B cell (primary cell): Measurements from ENCODE around the gene MAGEA9B. TPM values are rescaled to one million over a fixed set of nuclear protein-coding genes. Genes with fewer than 3 reads are reported as not detected.
"Not testable (repeated sequence)": the region's sequence is repeated elsewhere in the genome, so short reads cannot be mapped to it uniquely, and the experiment has no call there.

Experiments
- ATAC-seq: fragments of 200-7000 bp; cut with Tn5 transposase; one replicate; pipeline ENCODE4 v1.10.0; 2021; ENCODE audit warnings: low read depth, mild to moderate bottlenecking, moderate number of reproducible peaks, moderate library complexity
- CTCF ChIA-PET: fragments of 350-600 bp; sonication (Branson Sonifier 250); formaldehyde crosslinking; loops from one replicate; lab custom pipeline; 2021; ENCODE audit warnings: antibody characterized with exemption, inconsistent platforms; lab: Charles Lee
- POLR2A ChIA-PET: fragments of 350-600 bp; sonication (Branson Sonifier 250); formaldehyde crosslinking; loops from one replicate; lab custom pipeline; 2021; ENCODE audit warnings: antibody characterized with exemption; lab: Charles Lee
- DNase-seq: peaks from one replicate; pipeline ENCODE4 v3.0.0; 2013
- H2AFZ ChIP-seq: 2 replicates; pipeline ENCODE4 v1.6.1; 2012; ENCODE audit warnings: mild to moderate bottlenecking, low read depth, low read length; ENCODE audit not compliant: insufficient read depth, poor library complexity, severe bottlenecking
- H3K27ac ChIP-seq, 2 donors: 1 replicate in 1 of 2; 2 replicates in 1 of 2; pipeline ENCODE4 v1.5.1; 2012 to 2013; ENCODE audit warnings: low read length in 2 of 2, mild to moderate bottlenecking in 2 of 2, moderate library complexity in 1 of 2
- H3K27me3 ChIP-seq, 4 experiments: fragments of 200-600 bp in 1 of 4; sonication (generic) in 1 of 4; replicated peaks in 1 of 4; 1 replicate in 2 of 4; 2 replicates in 2 of 4; pipeline versions ENCODE4 v1.6.1 to v1.7.0; 2013 to 2016; ENCODE audit warnings: low read length in 3 of 4, mild to moderate bottlenecking in 2 of 4, mixed read lengths in 1 of 4, moderate library complexity in 1 of 4; ENCODE audit not compliant: insufficient read depth in 4 of 4, control insufficient read depth in 3 of 4; ENCODE audit errors: control extremely low read depth in 1 of 4
- H3K36me3 ChIP-seq, 2 experiments: replicated peaks in 1 of 2; 1 replicate in 1 of 2; 2 replicates in 1 of 2; pipeline versions ENCODE4 v1.6.1 to v1.7.1; 2013; ENCODE audit warnings: low read length in 1 of 2; ENCODE audit not compliant: insufficient read depth in 2 of 2, control insufficient read depth in 1 of 2; ENCODE audit errors: control extremely low read depth in 1 of 2, extremely low read depth in 1 of 2
- H3K4me1 ChIP-seq, 2 donors: fragments of 200-600 bp in 1 of 2; sonication (generic) in 1 of 2; 1 replicate in 1 of 2; 2 replicates in 1 of 2; pipeline versions ENCODE4 v1.5.1 to v1.6.1; 2013 to 2017; ENCODE audit warnings: low read length in 2 of 2; ENCODE audit not compliant: control insufficient read depth in 2 of 2, insufficient read depth in 2 of 2
- H3K4me2 ChIP-seq: replicated peaks from 2 replicates; pipeline ENCODE3; 2012; ENCODE audit warnings: mild to moderate bottlenecking, low read depth, low read length; ENCODE audit not compliant: poor library complexity, severe bottlenecking
- H3K4me3 ChIP-seq, 5 experiments: fragments of 200-600 bp in 1 of 5; sonication (generic) in 1 of 5; 1 replicate in 3 of 5; 2 replicates in 2 of 5; pipeline versions ENCODE4 v1.5.1 to v1.7.0; 2011 to 2016; ENCODE audit warnings: low read length in 4 of 5, mild to moderate bottlenecking in 4 of 5, low read depth in 2 of 5, control low read depth in 1 of 5, moderate library complexity in 1 of 5; ENCODE audit not compliant: insufficient read depth in 1 of 5; ENCODE audit errors: control extremely low read depth in 1 of 5, extremely low read depth in 1 of 5
- H3K79me2 ChIP-seq: fragments of 200-600 bp; sonication (generic); one replicate; pipeline ENCODE4 v1.6.0; 2016; ENCODE audit warnings: low read length; ENCODE audit not compliant: control insufficient read depth, insufficient read depth
- H3K9ac ChIP-seq: fragments of 200-600 bp; sonication (generic); 2 replicates; pipeline ENCODE4 v1.6.1; 2017; ENCODE audit warnings: mild to moderate bottlenecking, low read length, moderate library complexity
- H3K9me3 ChIP-seq, 3 donors: one replicate each; pipeline versions ENCODE4 v1.6.1 to v1.7.1; 2013; ENCODE audit warnings: low read length in 2 of 3; ENCODE audit not compliant: control insufficient read depth in 2 of 3, insufficient read depth in 1 of 3; ENCODE audit errors: control extremely low read depth in 1 of 3
- H4K20me1 ChIP-seq: 2 replicates; pipeline ENCODE4 v1.6.0; 2012; ENCODE audit warnings: mild to moderate bottlenecking, low read length; ENCODE audit not compliant: insufficient read depth, control insufficient read depth, poor library complexity, severe bottlenecking
- H3K27ac Mint-ChIP-seq: one replicate; pipeline ENCODE4 v1.8.0; 2021; ENCODE audit warnings: mixed read lengths
- H3K27me3 Mint-ChIP-seq: one replicate; pipeline ENCODE4 v1.8.0; 2021; ENCODE audit warnings: mixed read lengths
- H3K4me1 Mint-ChIP-seq: one replicate; pipeline ENCODE4 v1.8.0; 2021; ENCODE audit warnings: mixed read lengths
- H3K4me3 Mint-ChIP-seq: one replicate; pipeline ENCODE4 v1.8.0; 2021; ENCODE audit warnings: mixed read lengths
- H3K9me3 Mint-ChIP-seq: one replicate; pipeline ENCODE4 v1.8.0; 2022; ENCODE audit warnings: mixed read lengths; ENCODE audit not compliant: insufficient read depth
- EZH2 ChIP-seq: IDR thresholded peaks from 2 replicates; pipeline ENCODE4 v1.6.1; 2012; ENCODE audit warnings: borderline replicate concordance, low read depth, mild to moderate bottlenecking, moderate library complexity, low read length; ENCODE audit not compliant: insufficient read depth, poor library complexity, severe bottlenecking
- WGBS: methylation state at CpG from one replicate; pipeline ENCODE4 v1.1.5; 2013; ENCODE audit warnings: missing lambda C conversion rate; ENCODE audit not compliant: insufficient coverage; 5-methylcytosine and 5-hydroxymethylcytosine counted together
- intact Hi-C: fragments of 100-400 bp; cut with micrococcal nuclease; formaldehyde crosslinking; loops from one replicate; pipeline ENCODE4 v1.10.0; 2022
- polyA plus RNA-seq: library from polyadenylated mRNA; depleted of rRNA; stranded (reverse); fragments of >200 nt; gene quantifications from 2 replicates; pipeline ENCODE4 v1.2.3, GENCODE V29; 2012
- total RNA-seq, 2 donors: library from RNA; stranded (reverse); fragments of 120-200 nt in 1 of 2; gene quantifications; 1 replicate in 1 of 2; 2 replicates in 1 of 2; pipeline versions ENCODE4 v1.2.3 to v1.2.4, GENCODE V29; 2013 to 2022
- TF ChIP-seq, protein P1 (sequence below): fragments of 200-600 bp; IDR thresholded peaks from one replicate; pipeline ENCODE4 v1.8.0; 2022; ENCODE audit warnings: antibody characterized with exemption, mild to moderate bottlenecking

MAGEA9B gene
- total and polyA plus RNA-seq, 2 donors (not counting 1 experiment from before 2014, with no cell fraction given), result 0.04 TPM; not detected in 1

- Histone ChIP-seq H4K20me1 (no peaks in the 10 kb centered on the region), H2AFZ (no peak overlapping the region), H3K36me3 (no peaks in the 10 kb centered on the region), H3K27ac (no peak overlapping the region), H3K9ac (no peak overlapping the region), H3K27me3 (no peaks in the 10 kb centered on the region), H3K4me2 (no peak overlapping the region), H3K9me3 (no peaks in the 10 kb centered on the region), H3K4me3 (no peak overlapping the region), H3K4me1 (no peaks in the 10 kb centered on the region), H3K79me2 (no peaks in the 10 kb centered on the region)
- Mint-ChIP-seq H3K27me3 (peaks cover 13% of the 10 kb centered on the region), H3K27ac (no peak overlapping the region), H3K4me1 (no peaks in the 10 kb centered on the region), H3K9me3 (no peaks in the 10 kb centered on the region), H3K4me3 (no peak overlapping the region)
- no peak for DNase-seq
- WGBS, result 66% methylated on average over 4 of the region's 7 CpGs
- CTCF ChIA-PET, result interaction anchor here (0.8 kb wide), 1 partner anchor 40 kb away, joined by 3 read pairs; no protein-coding TSS in a partner anchor
- TF ChIP-seq, protein P1, sequence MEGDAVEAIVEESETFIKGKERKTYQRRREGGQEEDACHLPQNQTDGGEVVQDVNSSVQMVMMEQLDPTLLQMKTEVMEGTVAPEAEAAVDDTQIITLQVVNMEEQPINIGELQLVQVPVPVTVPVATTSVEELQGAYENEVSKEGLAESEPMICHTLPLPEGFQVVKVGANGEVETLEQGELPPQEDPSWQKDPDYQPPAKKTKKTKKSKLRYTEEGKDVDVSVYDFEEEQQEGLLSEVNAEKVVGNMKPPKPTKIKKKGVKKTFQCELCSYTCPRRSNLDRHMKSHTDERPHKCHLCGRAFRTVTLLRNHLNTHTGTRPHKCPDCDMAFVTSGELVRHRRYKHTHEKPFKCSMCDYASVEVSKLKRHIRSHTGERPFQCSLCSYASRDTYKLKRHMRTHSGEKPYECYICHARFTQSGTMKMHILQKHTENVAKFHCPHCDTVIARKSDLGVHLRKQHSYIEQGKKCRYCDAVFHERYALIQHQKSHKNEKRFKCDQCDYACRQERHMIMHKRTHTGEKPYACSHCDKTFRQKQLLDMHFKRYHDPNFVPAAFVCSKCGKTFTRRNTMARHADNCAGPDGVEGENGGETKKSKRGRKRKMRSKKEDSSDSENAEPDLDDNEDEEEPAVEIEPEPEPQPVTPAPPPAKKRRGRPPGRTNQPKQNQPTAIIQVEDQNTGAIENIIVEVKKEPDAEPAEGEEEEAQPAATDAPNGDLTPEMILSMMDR, result no peak
- TF ChIP-seq EZH2, result no peak
- ATAC-seq, result no peak
- POLR2A ChIA-PET, result interaction anchor here (0.7 kb wide), 1 partner anchor 71 kb away, joined by 8 read pairs; no protein-coding TSS in a partner anchor
- intact Hi-C loops, result no loop called here
These were observed 19.4 kb downstream of the MAGEA9B start for GRCh38 chrX:149567621-149568417.

GRCh38 chrX:149563359-149563758 lies 23.9 kb downstream of the MAGEA9B start:
- CTCF ChIA-PET, result no interaction called here
- Histone ChIP-seq H3K79me2 (no peaks in the 10 kb centered on the region), H3K4me3 (no peak overlapping the region), H3K27ac (no peak overlapping the region), H4K20me1 (no peaks in the 10 kb centered on the region), H3K27me3 (no peaks in the 10 kb centered on the region), H2AFZ (no peak overlapping the region), H3K4me1 (no peaks in the 10 kb centered on the region), H3K9me3 (no peaks in the 10 kb centered on the region), H3K36me3 (no peaks in the 10 kb centered on the region), H3K4me2 (no peak overlapping the region), H3K9ac (no peak overlapping the region)
- intact Hi-C loops, result no loop called here
- ATAC-seq (no peak), DNase-seq (no peak)
- Mint-ChIP-seq H3K27me3 (no peaks in the 10 kb centered on the region), H3K4me1 (no peaks in the 10 kb centered on the region), H3K9me3 (no peaks in the 10 kb centered on the region), H3K27ac (no peak overlapping the region), H3K4me3 (no peak overlapping the region)
- POLR2A ChIA-PET, result no interaction called here
- TF ChIP-seq EZH2, result no peak
- TF ChIP-seq, protein P1, result no peak
- 90% methylated on average over 1 of the region's 4 CpGs for WGBS

DNA sequence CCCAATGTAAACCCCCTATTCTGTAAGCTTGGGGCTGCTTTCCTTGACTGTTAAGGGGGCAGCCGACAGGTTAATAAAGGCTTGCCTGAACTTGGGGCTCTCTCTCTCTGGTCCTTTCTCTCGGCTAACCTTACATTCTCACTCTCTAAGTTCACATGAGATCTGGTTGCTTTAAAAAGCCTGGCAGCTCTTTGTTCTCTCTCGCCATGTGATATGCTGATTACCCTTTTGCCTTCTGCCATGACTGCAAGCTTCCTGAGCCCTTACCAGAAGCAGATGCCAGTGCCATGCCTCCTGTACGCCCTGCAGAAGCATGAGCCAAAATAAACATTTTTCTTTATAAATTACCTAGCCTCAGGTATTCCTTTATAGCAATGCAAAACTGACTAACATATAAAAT lies 32.0 kb downstream of the MAGEA9B start:
- DNase-seq, H3K9ac ChIP-seq, H3K79me2 ChIP-seq, H3K4me3 Mint-ChIP-seq, H3K4me1 Mint-ChIP-seq, H3K27me3 Mint-ChIP-seq, H3K27ac Mint-ChIP-seq, CTCF ChIA-PET, H3K4me3 ChIP-seq, H3K9me3 Mint-ChIP-seq, H3K9me3 ChIP-seq, H3K27me3 ChIP-seq, intact Hi-C loops, H3K27ac ChIP-seq, H3K4me2 ChIP-seq, H2AFZ ChIP-seq, H4K20me1 ChIP-seq, POLR2A ChIA-PET, H3K36me3 ChIP-seq, ATAC-seq, H3K4me1 ChIP-seq: not testable (repeated sequence)
- no CpG with 5 or more reads among the region's 4 CpGs for WGBS
